PFSK-1 (cell line): Measurements from ENCODE around the gene CYB5R4.

ENCODE experiments used
- POLR2AphosphoS5 ChIP-seq: IDR thresholded peaks from 2 replicates; pipeline ENCODE4 v1.6.1; 2012; ENCODE audit warnings: low read depth, mild to moderate bottlenecking, control low read depth, low read length, moderate library complexity
- SIN3A ChIP-seq: IDR thresholded peaks from 2 replicates; pipeline ENCODE4 v1.6.1; 2012; ENCODE audit warnings: mild to moderate bottlenecking, low read length, moderate library complexity, borderline replicate concordance; ENCODE audit not compliant: insufficient read depth
- TF ChIP-seq, protein P1 (sequence below), 2 experiments: IDR thresholded peaks; 2 replicates each; pipeline versions ENCODE4 v1.6.1 to v1.8.0; 2011 to 2012; ENCODE audit warnings: low read depth in 2 of 2, low read length in 2 of 2, control low read depth in 1 of 2, inconsistent platforms in 1 of 2, mild to moderate bottlenecking in 1 of 2, moderate library complexity in 1 of 2; ENCODE audit not compliant: insufficient read depth in 1 of 2

- no peak for TF ChIP-seq POLR2AphosphoS5
- TF ChIP-seq SIN3A, result no peak
- TF ChIP-seq, protein P1, sequence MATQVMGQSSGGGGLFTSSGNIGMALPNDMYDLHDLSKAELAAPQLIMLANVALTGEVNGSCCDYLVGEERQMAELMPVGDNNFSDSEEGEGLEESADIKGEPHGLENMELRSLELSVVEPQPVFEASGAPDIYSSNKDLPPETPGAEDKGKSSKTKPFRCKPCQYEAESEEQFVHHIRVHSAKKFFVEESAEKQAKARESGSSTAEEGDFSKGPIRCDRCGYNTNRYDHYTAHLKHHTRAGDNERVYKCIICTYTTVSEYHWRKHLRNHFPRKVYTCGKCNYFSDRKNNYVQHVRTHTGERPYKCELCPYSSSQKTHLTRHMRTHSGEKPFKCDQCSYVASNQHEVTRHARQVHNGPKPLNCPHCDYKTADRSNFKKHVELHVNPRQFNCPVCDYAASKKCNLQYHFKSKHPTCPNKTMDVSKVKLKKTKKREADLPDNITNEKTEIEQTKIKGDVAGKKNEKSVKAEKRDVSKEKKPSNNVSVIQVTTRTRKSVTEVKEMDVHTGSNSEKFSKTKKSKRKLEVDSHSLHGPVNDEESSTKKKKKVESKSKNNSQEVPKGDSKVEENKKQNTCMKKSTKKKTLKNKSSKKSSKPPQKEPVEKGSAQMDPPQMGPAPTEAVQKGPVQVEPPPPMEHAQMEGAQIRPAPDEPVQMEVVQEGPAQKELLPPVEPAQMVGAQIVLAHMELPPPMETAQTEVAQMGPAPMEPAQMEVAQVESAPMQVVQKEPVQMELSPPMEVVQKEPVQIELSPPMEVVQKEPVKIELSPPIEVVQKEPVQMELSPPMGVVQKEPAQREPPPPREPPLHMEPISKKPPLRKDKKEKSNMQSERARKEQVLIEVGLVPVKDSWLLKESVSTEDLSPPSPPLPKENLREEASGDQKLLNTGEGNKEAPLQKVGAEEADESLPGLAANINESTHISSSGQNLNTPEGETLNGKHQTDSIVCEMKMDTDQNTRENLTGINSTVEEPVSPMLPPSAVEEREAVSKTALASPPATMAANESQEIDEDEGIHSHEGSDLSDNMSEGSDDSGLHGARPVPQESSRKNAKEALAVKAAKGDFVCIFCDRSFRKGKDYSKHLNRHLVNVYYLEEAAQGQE (IDR thresholded peaks at IDR 0.05; ENCODE audit: insufficient read depth in 1 of 2, low read depth in 2 of 2, low read length in 2 of 2), result no peak
Observed at GRCh38 chr6:83854001-83854501, 5.4 kb upstream of the CYB5R4 start.
